Stimulated activated CD8-positive, alpha-beta memory T cell treated with anti-CD3 and anti-CD28 coated beads, Interleukin-15, amount 100 ng/mL, for 48 hours (primary cell): ENCODE measurements around the gene NOS1AP.

Experiments used
- DNase-seq, 2 donors: peaks; one replicate each; pipeline ENCODE4 v3.0.0-alpha.2; 2020; ENCODE audit warnings: low read depth in 2 of 2

The NOS1AP gene

GRCh38 chr1:162386292-162387225 is 317.1 kb downstream of the NOS1AP start:
- no peak for DNase-seq

DNA sequence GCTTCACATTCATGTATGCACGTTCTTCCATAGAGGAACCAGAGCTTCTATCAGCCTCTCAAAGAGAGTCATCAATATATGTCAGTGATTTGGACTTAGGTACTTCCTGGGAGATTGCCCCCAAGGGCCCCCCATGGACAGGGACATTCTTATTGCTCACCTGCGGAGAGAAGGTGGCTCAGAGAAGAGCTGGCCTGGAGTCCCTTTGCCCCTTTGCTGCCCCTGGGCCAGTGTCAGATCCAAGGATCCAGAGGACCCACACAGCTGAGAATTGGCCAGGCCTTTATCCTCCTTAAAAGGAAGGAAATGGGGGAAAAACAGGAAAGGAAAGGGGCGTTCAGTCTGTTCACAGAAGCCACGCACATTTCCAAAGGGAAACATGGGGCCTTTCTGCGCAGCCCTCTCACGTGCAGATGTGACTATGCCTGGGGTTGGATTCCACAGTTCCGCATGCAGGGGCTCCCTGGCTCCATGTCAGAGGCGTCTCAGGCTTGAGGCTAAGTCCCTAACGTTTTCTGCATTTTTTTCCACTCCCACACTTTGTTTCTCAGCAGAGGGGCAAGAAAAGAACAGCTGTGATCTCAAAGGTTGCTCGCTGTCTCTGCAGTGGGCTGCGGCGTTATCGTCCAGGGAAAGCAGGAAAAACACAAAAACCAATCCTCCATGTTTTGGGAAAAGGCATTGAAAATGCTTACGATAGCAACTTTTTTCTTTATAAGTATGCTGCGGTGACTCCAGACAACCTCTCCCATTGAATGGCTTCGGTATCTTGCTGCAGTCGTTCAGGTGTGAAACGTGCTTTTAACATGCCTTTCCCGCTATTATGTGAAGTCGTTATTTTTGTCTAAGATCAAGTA is 318.0 kb downstream of the NOS1AP start:
- no peak for DNase-seq

DNA sequence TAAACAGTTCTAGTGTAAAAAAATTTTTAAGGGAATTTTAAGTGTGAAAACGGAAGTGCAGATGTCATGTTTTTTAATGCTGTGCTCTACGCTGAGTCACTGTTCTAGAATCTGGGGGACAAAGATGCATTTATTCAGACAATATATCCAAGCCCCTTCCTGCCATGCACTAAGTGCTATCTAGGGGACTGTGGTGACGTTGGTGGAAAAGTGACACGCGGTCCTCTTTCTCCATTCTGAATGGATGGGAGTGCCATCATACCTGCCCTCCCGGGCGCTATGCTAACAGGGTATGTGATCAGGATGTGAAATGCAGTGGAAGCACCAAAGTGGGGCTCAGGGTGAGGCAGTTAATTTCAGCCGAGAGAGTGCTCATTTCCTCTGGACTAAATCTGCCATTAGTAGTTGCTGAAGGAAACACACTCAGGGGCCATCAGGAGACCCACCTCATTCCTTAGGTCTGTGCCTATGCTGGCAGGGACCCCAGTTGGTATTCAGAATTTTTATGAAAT is 318.6 kb downstream of the NOS1AP start:
- no peak for DNase-seq

DNA sequence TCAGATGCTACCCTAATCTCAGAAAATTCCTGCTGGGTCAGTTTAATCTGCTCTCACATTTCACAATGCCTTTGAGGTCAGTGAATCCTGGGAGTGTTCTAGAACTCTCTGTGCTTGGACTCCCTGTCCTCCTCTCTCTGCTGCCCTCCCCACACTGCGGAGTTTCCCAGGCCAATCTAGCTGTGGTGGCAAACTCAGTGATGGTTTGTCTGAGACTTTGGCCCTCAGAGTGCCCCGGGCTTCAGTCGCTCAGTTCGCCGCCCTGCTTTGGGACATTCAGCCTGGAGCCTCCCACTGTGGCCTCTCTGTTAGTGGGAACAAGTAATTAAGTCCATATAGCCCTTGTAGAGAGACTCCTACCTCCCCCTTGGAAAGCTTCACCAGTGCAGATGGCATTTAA is 319.1 kb downstream of the NOS1AP start:
- no peak for DNase-seq

DNA sequence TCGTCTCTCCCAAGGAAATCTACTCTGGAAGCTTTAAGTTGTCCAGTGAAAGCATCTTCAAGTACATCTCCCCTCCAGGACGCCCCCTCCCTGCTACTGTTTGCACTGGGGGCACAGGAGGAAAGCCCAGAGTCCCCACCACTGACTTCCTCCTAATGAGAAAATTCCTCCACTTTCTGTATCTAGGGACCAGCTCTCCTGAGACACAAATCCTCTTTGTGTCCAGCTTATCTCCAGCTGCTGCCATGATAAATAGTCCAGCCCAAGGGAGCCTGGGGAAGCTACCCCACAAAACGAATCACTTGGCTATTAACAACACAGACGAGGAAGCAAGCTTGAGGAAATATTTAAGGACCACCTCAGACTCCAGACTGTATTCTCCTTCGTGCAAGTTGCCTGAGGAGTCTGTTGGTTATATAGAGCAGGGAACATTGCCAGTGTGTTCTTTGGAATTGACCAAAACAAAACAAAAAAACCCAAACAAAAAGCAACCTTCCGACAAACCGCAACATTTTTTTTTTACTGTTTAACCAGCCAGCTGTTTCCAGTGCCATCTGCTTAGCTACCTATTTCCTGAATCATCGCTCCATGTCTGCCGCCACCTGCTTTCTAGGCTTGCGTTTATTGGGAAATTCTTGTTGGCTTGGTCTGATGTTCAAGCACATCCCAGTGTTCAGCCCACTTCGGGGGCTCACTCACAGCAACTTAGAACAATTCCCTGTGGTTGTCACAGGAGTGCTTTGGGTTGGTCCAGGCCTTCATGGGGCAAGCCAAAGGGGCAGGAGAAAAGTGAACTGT is 319.7 kb downstream of the NOS1AP start:
- DNase-seq: no peak

GRCh38 chr1:162389971-162390370 is 320.5 kb downstream of the NOS1AP start:
- no peak for DNase-seq

DNA sequence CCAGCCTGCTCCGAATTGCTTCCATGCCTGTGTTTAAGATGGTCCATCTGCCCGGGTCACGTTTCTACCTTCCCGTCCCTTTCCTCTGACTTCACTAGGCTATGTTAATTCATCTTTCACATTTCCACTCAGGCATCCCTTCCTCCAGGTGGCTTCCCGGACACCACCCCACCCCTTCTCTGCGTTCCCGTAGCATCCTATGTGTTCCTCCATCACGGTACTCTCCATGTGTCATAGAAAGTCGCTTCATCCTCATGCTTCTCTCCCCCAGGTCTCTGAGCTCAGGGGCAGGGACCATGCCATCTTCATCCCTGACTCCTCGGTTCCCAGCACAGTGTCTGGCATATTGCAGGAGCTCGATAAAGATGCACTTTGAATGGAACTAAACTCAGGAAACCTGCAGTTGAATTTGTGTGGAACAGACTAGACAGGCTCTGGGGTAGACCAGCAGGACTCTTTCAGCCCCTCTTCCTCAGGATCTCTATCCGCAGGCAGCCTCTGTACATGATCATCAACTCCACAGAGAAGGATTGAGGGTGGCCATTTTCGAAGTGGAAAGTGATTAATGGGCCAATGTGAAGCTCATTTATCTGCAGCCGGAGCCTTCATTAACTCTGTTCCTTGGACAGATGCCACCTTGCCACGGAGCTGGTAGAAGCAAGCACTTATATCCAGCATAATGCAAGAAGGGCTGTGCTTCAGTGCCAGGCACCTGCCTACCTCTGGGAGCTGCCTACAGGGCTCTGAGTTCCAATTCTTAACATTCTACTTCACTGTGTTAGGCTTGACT is 321.1 kb downstream of the NOS1AP start:
- no peak for DNase-seq

- no peak for DNase-seq
These were observed 322.5 kb downstream of the NOS1AP start for GRCh38 chr1:162391790-162392563.

DNA sequence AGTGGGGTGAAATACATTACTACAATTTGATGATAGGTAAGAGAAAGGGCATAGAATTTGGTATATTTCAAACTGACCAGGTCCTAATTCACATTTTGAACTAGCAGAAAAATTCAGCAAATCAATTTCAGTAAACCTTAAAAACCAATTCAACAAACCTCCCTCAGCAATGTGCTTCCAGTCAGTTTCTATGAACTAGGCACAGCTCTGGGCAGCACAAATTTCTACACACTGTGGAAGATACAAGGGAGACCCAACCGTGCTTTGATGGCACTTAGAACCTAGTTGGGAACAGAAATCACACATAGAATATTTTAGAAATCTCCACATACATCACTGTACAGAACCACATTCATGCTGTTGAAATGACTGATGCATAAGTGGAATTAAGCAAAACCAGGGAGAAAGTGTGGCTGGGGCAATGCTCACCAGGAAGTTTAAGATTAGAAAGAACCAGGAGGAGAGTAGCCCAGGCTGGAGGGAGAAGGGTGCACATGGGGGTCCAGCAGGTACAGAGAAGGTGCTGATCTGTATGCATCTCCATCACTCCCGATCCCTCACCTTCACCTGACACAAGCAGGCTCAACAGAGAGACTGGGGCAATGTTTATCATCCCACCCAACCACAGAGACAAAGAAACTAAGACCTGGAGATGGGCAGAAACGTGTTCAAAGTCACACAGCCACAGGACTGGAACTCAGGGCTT is 326.9 kb downstream of the NOS1AP start:
- DNase-seq: no peak

GRCh38 chr1:162397039-162397448 is 327.6 kb downstream of the NOS1AP start:
- no peak for DNase-seq

- DNase-seq: no peak
These were observed 328.6 kb downstream of the NOS1AP start for GRCh38 chr1:162397943-162398560.

DNA sequence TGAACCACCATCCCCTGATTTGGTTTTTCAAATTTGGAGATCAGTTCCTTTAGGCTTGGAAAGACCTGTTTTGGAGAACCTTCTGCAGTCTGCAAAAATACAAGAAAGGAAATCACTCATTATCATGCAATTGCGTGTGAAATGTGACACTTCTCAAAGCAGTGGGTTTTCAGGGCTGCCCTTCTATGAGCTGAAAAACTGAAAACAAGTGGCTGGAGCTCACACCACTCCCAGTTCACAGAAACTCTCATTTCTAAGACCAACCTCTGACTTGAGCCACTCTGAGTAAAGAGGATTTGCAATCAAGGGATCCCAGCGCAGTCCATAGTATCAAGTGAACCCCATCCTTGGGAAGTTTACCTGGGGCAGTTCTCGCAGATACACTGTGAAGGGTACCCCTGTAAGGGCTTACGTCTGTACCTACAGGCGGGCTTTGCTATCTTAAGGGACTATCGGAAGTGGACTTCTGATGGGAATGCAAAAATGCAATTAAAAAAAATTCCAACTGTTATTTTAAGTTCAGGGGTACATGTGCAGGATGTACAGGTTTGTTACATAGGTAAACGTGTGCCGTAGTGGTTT is 329.6 kb downstream of the NOS1AP start:
- no peak for DNase-seq

- no peak for DNase-seq
These were observed 331.4 kb downstream of the NOS1AP start for GRCh38 chr1:162400790-162401355.

- no peak for DNase-seq
These were observed 335.2 kb downstream of the NOS1AP start for GRCh38 chr1:162404550-162405160.

- no peak for DNase-seq
These were observed 336.3 kb downstream of the NOS1AP start for GRCh38 chr1:162405800-162406199.

DNA sequence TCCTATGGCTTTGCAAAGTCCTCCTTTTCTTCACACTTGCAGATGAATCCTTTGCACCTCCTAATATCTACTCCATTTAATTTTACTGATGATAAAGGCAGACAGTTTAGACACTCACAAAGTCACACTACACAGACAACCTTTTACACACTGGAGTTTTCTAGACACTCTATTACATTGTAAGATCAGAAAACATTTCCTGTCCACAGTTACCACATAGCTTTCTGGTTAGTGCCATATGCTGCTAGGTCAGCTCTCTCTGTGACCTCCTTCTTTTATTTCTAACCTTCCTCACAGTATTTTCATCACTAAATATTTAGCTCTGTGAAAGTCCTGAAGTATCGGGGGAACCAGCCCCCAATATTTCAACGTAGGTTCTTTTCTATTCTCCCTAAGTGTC is 337.3 kb downstream of the NOS1AP start:
- no peak for DNase-seq

GRCh38 chr1:162407539-162407938 is 338.0 kb downstream of the NOS1AP start:
- no peak for DNase-seq

- DNase-seq: no peak
These were observed 342.5 kb downstream of the NOS1AP start, which contains the start of gene SH2D1B for GRCh38 chr1:162412002-162412401. TSS of gene SH2D1B (minus strand) at chr1:162412136. CDS start at chr1:162412016, 120 bp downstream.
